Natural killer cell (primary cell): ENCODE measurements around the gene PODXL. TPM values are rescaled to one million over a fixed set of nuclear protein-coding genes. Genes with fewer than 3 reads are reported as not detected.

Source experiments
- ATAC-seq, 3 donors: fragments of 150-1000 bp in 2 of 3; fragments of 200-7000 bp in 1 of 3; cut with Tn5 transposase; 1 replicate in 1 of 3; 2 replicates in 2 of 3; pipeline ENCODE4 v1.10.0; 2021; ENCODE audit warnings: mild to moderate bottlenecking in 2 of 3, moderate library complexity in 2 of 3
- DNase-seq, 2 donors: peaks; one replicate each; pipeline versions ENCODE4 v3.0.0 to v3.0.0-alpha.2; 2013 to 2021; ENCODE audit warnings: mixed read lengths in 1 of 2
- H3K27ac ChIP-seq: one replicate; pipeline ENCODE4 v1.5.1; 2013; ENCODE audit warnings: mild to moderate bottlenecking, low read length
- H3K27me3 ChIP-seq: one replicate; pipeline ENCODE4 v1.6.1; 2013; ENCODE audit warnings: low read length; ENCODE audit not compliant: control insufficient read depth, insufficient read depth
- H3K36me3 ChIP-seq: one replicate; pipeline ENCODE4 v1.6.1; 2013; ENCODE audit warnings: low read length; ENCODE audit not compliant: control insufficient read depth, insufficient read depth
- H3K4me1 ChIP-seq: one replicate; pipeline ENCODE4 v1.6.1; 2013; ENCODE audit warnings: low read length; ENCODE audit not compliant: control insufficient read depth, insufficient read depth
- H3K4me3 ChIP-seq: one replicate; pipeline ENCODE4 v1.5.1; 2013; ENCODE audit warnings: low read length
- H3K9me3 ChIP-seq: one replicate; pipeline ENCODE4 v1.6.1; 2013; ENCODE audit warnings: low read length; ENCODE audit not compliant: control insufficient read depth, insufficient read depth
- H3K27ac Mint-ChIP-seq, 2 donors: one replicate each; pipeline ENCODE4 v1.8.0; 2022; ENCODE audit warnings: mild to moderate bottlenecking in 2 of 2, mixed read lengths in 2 of 2, moderate library complexity in 1 of 2
- H3K27me3 Mint-ChIP-seq, 2 donors: one replicate each; pipeline ENCODE4 v1.8.0; 2022; ENCODE audit warnings: low read depth in 2 of 2, mixed read lengths in 2 of 2
- H3K36me3 Mint-ChIP-seq: one replicate; pipeline ENCODE4 v1.8.0; 2022; ENCODE audit warnings: mixed read lengths
- H3K4me1 Mint-ChIP-seq, 2 donors: one replicate each; pipeline ENCODE4 v1.8.0; 2022; ENCODE audit warnings: mixed read lengths in 2 of 2
- H3K4me3 Mint-ChIP-seq: one replicate; pipeline ENCODE4 v1.8.0; 2022; ENCODE audit warnings: mild to moderate bottlenecking, moderate library complexity, mixed read lengths
- H3K9me3 Mint-ChIP-seq, 2 donors: one replicate each; pipeline ENCODE4 v1.8.0; 2022; ENCODE audit warnings: mixed read lengths in 2 of 2
- whole genome bisulfite sequencing: methylation state at CpG from one replicate; pipeline ENCODE4 v1.1.7; 2013; ENCODE audit warnings: missing lambda C conversion rate; ENCODE audit not compliant: insufficient coverage; 5-methylcytosine and 5-hydroxymethylcytosine counted together
- intact Hi-C: fragments of 100-400 bp; cut with micrococcal nuclease; formaldehyde crosslinking; loops from one replicate; pipeline ENCODE4 v1.14.2; 2022
- total RNA-seq, 4 donors: library from RNA; stranded (reverse); fragments of 120-200 nt in 1 of 4; gene quantifications; one replicate each; pipeline versions ENCODE4 v1.2.3 to v1.2.4, GENCODE V29; 2013 to 2022
- TF ChIP-seq, protein P1 (sequence below): fragments of 200-600 bp; IDR thresholded peaks from one replicate; pipeline ENCODE4 v1.8.0; 2022; ENCODE audit warnings: antibody characterized with exemption

Gene PODXL
- total RNA-seq, 3 donors from 2014 or later (not counting 1 experiment from before 2014, with no cell fraction given) = 0.35 to 1.4 (median 0.88) TPM

DNA sequence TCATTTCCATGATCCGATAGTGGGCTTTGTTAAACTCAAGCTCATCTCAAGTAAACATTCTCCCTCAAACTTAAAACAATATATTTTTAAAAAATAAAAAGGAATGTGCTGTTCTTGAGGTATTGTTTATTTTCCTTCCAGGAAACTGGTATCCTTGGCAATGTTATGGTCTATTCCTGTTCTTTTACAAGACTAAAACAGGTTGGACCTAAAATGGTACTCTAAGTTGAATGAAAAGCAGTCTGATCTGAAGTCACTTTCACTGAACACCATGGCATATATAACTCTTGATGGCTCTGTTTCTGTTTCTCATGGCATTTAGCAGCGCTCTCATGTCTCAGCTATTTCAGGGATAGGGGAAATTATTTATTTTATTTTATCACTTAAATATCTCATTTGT, 70.1 kb downstream of the PODXL start:
- ATAC-seq (no peak), DNase-seq (no peak)
- Histone ChIP-seq H3K36me3 (peaks cover 23% of the 10 kb centered on the region), H3K4me1 (no peaks in the 10 kb centered on the region), H3K27me3 (no peaks in the 10 kb centered on the region), H3K9me3 (no peaks in the 10 kb centered on the region), H3K27ac (no peak overlapping the region), H3K4me3 (no peak overlapping the region)
- H3K9me3 Mint-ChIP-seq = no peaks in the 10 kb centered on the region
- H3K4me1 Mint-ChIP-seq = peaks cover 5 to 6% of the 10 kb centered on the region in 2 donors
- intact Hi-C loops = no loop called here
- TF ChIP-seq, protein P1, sequence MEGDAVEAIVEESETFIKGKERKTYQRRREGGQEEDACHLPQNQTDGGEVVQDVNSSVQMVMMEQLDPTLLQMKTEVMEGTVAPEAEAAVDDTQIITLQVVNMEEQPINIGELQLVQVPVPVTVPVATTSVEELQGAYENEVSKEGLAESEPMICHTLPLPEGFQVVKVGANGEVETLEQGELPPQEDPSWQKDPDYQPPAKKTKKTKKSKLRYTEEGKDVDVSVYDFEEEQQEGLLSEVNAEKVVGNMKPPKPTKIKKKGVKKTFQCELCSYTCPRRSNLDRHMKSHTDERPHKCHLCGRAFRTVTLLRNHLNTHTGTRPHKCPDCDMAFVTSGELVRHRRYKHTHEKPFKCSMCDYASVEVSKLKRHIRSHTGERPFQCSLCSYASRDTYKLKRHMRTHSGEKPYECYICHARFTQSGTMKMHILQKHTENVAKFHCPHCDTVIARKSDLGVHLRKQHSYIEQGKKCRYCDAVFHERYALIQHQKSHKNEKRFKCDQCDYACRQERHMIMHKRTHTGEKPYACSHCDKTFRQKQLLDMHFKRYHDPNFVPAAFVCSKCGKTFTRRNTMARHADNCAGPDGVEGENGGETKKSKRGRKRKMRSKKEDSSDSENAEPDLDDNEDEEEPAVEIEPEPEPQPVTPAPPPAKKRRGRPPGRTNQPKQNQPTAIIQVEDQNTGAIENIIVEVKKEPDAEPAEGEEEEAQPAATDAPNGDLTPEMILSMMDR = no peak
- no peaks in the 10 kb centered on the region for H3K27me3 Mint-ChIP-seq
- no peaks in the 10 kb centered on the region for H3K36me3 Mint-ChIP-seq
- H3K4me3 Mint-ChIP-seq = no peak overlapping the region
- no CpG with 5 or more reads among the region's 2 CpGs for WGBS
- no peak overlapping the region for H3K27ac Mint-ChIP-seq

DNA sequence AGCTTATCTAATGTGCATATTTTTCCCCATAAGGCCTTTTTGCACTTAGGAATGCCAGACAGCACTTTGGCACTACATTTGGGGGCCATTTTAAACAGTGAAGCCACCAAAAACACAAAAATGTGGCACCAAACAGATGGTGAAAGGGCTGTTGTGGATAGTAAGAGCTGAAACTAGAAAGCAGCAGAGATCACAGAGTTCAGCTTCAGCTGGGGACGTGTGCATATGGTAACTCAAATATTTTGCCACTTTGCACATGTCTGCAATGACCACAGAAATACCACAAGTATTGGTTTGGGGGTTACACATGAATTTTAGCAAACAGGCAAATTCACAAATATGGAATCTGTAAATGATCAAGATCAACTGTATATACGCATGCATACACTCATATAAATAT, 72.8 kb downstream of the PODXL start:
- no peak overlapping the region for H3K4me3 Mint-ChIP-seq
- H3K27ac Mint-ChIP-seq = no peak overlapping the region
- 50% methylated on average over 1 of the region's 2 CpGs for WGBS
- no peak for ATAC-seq
- TF ChIP-seq, protein P1 = no peak
- DNase-seq = no peak
- peaks cover 5 to 11% of the 10 kb centered on the region in 2 donors for H3K4me1 Mint-ChIP-seq
- Histone ChIP-seq H3K27me3 (no peaks in the 10 kb centered on the region), H3K27ac (no peak overlapping the region), H3K4me3 (no peak overlapping the region), H3K4me1 (no peaks in the 10 kb centered on the region), H3K36me3 (peaks cover 26% of the 10 kb centered on the region), H3K9me3 (no peaks in the 10 kb centered on the region)
- intact Hi-C loops = no loop called here
- H3K27me3 Mint-ChIP-seq = no peaks in the 10 kb centered on the region
- H3K36me3 Mint-ChIP-seq = no peaks in the 10 kb centered on the region
- H3K9me3 Mint-ChIP-seq = no peaks in the 10 kb centered on the region

DNA sequence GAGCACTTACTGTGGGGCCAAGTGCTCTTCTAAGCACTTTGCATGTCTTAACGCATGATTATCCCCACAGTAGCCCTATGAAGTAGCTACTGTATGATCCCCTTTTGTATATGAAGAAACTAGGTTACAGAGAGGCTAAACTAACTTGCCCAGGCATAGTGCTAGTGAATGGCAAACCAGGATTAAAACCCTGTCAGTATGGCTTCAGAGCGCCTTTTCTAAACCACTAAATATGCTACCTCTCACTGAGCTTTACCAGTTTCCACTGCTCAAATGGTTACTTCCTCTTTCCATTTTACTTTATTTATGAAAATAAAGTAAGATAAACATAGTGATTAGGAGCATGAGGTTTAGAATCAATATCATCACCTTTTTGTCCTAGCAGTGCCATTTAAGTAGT, 73.6 kb downstream of the PODXL start:
- 83% methylated on average over 2 of the region's 2 CpGs for WGBS
- H3K36me3 Mint-ChIP-seq = no peaks in the 10 kb centered on the region
- DNase-seq (no peak), ATAC-seq (no peak)
- Histone ChIP-seq H3K27ac (no peak overlapping the region), H3K27me3 (no peaks in the 10 kb centered on the region), H3K36me3 (peaks cover 27% of the 10 kb centered on the region), H3K9me3 (no peaks in the 10 kb centered on the region), H3K4me3 (no peak overlapping the region), H3K4me1 (no peaks in the 10 kb centered on the region)
- H3K27ac Mint-ChIP-seq = no peak overlapping the region
- H3K27me3 Mint-ChIP-seq = no peaks in the 10 kb centered on the region
- H3K4me3 Mint-ChIP-seq = no peak overlapping the region
- no peaks in the 10 kb centered on the region for H3K9me3 Mint-ChIP-seq
- intact Hi-C loops = no loop called here
- TF ChIP-seq, protein P1 = no peak
- peaks cover 5 to 11% of the 10 kb centered on the region in 2 donors for H3K4me1 Mint-ChIP-seq
